Cardiac septum (tissue), 1 donor: ENCODE measurements around the gene TSHZ2. TPM values are rescaled to one million over a fixed set of nuclear protein-coding genes. Genes with fewer than 3 reads are reported as not detected.
"Not testable (repeated sequence)": the region's sequence is repeated elsewhere in the genome, so short reads cannot be mapped to it uniquely, and the experiment has no call there.

ENCODE experiments used
- DNase-seq: peaks from one replicate; pipeline ENCODE4 v3.0.0-alpha.2; 2020; ENCODE audit warnings: low spot score
- intact Hi-C: fragments of 100-400 bp; cut with DNase I; formaldehyde crosslinking; loops from one replicate; pipeline ENCODE4 v1.14.0; 2022
- total RNA-seq: library from RNA; stranded (reverse); fragmentation: NEBNext Ultra II Directional; extraction: Animal tissue kit (Norgen Biotek cat#: 25700); gene quantifications from one replicate; pipeline ENCODE4 v1.2.1, GENCODE V29; 2021
- donor health status: DM: no; HTN: no; CAD: no.

Gene TSHZ2
- total RNA-seq, 1 donor from 2014 or later, result 7.5 TPM

DNA sequence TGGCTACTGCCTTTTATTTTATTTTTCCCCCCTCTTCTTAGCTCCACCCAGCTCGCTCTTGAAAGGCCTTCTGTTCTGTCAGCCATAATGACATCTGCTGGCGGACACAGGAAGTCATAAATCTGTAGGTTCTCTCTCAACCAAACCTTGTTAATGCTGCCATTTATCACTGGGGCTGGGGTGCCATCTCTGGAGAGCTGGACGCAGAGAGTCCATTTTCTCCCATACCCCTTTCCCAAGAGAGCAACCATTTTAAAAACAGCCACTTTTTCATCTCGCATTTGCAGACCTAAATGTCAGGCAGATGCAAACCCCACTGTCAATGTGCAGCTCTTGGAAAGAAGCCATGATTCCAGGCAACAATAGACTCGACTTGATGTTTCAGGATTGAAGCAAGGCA is 13.0 kb upstream of the TSHZ2 start:
- intact Hi-C loops, result no loop called here
- DNase-seq, result no peak

DNA sequence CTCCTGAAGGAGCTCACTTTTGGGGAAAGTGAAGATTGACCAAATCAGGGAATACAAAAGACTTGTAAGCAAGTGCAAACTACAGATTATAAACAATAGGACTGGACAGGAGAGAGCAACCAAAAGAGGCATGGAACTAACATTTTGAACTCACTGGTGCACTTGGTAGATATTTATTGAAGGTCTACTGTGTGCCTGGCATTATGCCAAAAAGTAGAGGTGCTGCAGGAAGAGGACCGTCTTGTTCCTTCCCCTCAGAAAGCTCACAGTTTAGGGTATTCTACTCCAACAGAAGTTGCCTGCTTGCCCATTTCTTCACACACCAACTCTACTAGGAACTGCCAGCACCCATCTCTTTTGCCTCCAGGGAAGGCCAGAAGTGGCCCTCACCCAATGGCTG is 10.0 kb upstream of the TSHZ2 start:
- intact Hi-C loops, result no loop called here
- no peak for DNase-seq

DNA sequence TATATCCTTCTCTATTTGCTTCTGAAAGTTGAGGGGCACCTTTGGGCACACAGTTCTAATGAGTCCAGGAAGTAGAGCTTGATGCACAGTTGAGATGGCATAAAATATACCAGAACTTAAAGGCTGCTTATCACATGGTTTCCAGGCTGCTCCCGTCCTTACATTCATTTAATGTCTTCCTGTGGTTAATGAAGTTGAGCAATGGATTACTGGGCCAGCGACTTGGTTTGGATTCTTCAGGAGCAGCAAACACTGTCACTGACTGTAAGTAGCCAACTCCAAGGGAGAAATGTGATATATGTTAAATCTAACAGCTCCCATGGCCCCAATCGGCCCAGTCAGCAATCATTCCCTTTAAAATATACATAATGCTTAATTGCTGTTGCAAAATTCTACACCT is 9.0 kb upstream of the TSHZ2 start:
- intact Hi-C loops, result no loop called here
- no peak for DNase-seq

DNA sequence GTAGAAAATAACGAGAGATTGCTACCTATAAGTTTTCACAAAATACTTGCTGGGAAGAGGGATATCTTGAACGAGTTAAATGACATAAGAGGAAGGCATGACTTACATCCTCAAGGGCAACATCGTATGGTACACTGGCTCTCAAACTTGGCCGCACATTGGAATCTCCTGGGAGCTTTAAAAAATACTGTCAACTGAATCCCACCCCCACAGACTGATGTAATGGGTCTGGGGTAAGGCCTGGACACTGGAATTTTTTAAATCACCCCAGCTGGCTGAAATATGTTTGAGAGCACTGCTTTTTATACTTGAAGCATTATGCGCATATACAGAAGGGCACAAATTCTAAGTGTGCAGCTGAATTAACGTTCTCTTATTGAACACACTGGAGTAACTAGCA is 8.0 kb upstream of the TSHZ2 start:
- intact Hi-C loops, result no loop called here
- no peak for DNase-seq

DNA sequence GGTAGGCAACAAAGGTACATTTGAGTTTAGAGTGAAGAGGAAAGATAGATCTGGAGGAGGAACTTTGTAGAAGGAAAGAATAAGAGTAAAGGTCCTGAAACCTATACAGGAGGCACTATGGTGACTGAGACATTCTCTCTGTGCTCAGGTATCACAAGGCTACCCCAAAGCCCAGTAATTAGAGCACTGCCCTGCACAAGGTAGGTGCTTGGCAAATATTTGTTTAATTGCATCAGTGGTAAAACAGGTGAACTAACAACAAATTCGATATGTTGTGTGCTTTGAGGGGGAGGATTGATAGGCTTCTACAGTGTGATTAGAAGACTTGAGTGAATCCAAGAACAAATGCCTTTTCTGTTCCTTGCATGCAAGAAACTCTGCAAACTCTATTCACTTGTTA is 6.8 kb upstream of the TSHZ2 start:
- intact Hi-C loops, result no loop called here
- no peak for DNase-seq

DNA sequence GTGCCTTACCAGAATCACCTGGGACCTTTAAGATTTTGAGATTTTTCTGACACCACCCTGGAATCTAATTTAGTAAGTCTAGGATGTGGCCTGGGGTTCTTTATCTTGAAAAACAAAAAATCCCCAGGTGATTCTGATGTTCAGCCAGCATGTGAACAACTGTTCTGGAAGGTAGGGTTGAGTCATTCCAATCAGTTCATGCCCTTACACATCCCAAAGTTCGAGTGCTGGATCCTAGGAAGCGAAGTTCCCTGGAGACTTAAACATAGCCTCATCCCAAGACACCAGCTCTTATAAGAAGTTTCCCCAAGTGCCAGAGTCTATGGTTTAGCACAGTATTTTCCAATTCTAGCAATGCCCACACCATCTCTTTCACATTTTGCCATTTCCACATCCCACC is 6.3 kb upstream of the TSHZ2 start:
- intact Hi-C loops, result no loop called here
- no peak for DNase-seq

DNA sequence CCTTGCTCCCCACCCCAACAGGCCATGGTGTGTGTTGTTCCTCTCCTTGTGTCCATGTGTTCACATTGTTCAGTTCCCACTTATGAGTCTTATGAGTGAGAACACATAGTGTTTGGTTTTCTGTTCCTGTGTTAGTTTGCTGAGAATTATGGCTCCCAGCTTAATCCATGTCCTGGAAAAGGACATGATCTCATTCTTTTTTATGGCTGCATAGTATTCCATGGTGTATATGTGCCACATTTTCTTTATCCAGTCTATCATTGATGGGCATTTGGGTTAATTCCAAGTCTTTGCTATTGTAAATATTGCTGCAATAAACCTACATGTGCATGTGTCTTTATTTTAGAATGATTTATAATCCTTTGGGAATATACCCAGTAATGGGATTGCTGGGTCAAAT is 5.6 kb upstream of the TSHZ2 start:
- intact Hi-C loops, DNase-seq: not testable (repeated sequence)

DNA sequence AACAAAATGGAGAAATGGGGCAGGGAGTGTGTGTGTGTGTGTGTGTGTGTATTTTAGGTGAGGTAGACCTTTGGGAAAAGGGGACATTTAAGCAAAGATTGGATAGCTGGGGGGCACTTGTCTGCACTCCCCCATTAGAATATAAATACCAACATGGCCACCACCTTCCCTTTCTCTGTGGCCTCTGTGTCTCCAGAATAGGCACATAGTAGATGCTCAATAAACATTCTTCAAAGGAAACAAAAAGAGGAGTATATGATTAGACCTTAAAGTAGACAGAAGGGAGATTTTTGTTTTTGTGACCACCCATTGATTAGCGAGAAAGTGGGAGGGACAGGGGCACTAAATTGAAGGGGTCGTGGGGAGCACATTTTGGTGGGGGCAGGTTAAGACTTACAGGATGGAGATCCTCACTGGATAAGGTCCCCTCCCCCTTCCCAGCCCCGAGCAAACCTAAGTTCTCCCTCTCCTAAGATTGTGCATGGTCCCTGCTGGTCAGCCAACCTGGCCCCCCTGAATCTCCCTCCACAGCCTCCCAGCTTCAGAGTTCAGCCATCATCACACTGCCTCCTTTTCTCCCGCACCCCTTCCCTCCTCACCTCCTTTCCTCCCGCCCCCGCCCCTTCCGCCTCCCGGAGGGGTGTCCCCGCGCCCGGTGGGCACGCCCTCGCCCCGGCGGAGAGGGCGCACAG is 514 bp upstream of the TSHZ2 start:
- no peak for DNase-seq
- intact Hi-C loops, result loop anchor here (5.0 kb wide), 1 partner anchor 224 kb away; no protein-coding TSS in a partner anchor

DNA sequence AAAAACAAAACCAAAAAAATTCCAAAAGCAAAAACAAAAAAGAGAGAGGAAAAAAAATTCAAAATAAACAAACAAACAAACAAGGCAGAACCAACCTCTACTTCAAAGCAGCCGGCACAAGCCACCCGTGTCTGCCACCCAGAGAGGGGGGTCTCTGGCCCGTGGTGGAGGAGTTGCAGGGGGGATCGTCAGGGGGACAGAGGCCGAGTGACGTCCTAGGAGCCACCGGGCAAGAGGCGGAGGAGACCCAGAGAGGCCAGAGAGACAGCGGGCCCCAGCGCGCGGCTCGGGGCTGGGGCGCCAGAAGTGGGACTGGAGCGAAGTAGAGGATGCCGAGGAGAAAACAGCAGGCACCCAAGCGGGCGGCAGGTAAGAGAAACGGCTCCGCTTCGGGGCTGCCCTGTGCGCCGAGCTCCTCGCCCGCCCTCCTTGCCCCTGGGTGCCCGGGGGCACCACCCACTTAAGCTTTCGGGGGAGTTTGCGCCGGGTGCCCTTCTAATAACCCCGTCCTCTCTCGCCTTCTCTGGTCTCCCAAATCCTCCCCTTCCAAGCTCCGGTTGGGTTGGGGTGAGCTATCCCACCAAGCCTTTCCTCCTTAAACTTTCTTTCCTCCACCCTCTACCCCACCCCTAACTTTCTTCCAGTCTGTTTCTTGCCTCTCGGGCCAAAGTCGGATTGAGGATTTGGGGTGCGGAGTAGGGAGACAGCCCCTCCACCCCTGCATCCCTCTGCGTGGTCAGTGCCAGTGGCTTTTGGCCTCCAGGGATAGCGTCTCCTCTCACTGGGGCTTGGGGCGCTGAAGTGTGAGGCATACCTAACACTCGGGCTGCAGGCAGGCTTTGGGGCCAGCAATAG is 1.0 kb downstream of the TSHZ2 start:
- intact Hi-C loops, result loop anchor here (5.0 kb wide), 1 partner anchor 226 kb away; no protein-coding TSS in a partner anchor
- DNase-seq, result no peak

DNA sequence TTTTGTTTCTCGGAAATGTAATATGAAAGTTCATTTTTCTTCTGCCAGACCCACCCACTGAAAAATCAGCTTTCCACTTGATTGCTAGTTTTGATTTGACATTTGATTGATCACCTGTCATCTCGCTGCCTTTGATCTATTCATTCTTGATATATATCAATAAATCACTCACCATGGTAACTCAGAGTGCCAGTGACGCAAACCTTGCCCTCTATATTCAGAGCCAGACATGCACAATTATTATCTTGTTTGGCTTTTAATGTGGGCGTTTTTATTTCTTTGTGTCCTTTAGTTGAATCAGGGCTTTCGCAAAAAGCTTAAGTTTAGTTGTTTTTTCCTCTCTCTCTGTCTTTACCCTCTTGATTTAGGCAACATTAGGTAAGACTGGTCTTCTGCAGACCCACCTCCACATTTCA is 2.0 kb downstream of the TSHZ2 start:
- intact Hi-C loops, result loop anchor here (5.0 kb wide), 1 partner anchor 227 kb away; no protein-coding TSS in a partner anchor
- no peak for DNase-seq

DNA sequence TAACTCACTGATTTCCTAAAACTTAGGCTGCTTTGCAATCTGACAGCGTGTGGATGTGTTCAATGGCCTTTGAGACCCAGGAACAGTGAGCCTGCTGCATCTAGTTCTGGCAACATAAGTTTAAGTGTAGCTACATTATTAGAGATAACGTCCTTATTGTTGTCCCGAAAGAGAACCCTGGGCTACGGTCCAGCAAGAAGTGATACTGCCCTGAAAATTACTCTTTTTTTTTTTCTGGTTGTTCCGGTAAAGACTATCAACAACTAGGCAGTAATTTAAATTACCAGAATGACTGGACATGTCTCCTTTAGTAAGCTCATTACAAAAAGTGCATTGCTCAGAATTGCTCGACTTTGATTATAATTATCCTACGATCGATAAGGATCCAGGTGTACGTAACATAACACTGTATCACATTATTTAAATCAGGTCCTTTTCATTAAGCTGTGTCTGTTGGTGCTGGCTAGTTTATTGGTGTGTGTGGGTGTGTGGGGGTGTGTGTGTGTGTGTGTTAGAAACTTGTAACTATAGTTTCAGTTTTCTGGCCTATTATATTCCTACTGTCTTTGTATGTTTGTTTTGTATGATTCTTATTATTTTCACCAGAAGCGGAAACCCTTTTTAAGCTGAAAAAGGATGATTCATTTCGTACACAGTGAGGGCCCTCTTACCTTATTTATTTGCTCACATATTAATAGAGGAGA is 3.0 kb downstream of the TSHZ2 start:
- no peak for DNase-seq
- intact Hi-C loops, result no loop called here

DNA sequence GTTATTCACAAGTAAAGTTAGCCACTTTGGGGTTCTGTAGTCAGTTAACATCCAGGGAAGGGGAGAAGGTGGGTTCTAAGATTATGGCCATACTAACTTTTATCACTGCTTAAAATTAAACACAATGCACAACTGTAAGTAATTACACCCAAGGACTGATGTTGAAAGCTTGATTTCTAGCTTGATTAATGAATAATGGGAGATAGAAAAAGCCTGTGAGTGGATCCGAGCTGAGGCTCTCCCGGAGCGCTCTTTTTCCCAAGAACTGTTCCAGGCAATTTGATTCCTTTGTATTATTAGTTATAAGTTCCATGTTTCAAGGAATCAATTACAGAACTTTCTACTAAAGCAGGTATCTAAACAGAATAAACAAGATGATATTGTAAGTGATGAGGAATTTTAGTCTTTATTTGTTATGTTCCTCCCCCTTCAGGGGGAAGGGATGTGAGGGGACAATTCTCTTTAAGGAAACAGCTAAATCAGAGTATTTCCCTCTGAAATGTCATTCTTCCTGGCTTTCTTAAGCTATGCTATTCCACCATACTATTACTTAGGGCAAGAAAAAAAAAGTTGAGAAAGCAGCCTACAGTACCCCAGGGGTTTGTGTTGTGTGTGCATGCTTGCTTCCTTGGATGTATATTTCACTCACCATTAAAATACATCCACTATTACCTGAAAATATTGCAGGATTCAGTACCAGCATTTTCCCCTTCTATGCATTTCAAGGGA is 3.8 kb downstream of the TSHZ2 start:
- intact Hi-C loops, result no loop called here
- no peak for DNase-seq

DNA sequence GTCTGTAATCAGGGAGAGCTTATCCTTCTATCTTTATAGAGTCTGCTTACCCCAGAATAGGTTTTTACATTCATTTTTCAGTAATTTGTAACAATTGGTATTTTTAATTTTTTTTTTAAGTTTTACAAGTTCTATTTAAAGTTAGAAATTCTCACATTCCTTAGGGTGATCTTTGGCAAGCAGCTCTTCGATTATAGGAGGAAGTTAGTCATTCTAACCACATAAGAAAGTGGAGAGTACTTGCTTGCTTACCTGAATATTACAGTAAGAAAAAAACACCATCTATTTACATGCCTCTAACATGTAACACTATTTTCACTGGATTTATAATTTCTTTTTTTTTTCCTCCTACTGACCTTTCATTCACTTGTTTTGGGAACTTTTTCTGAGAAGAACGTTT is 6.7 kb downstream of the TSHZ2 start:
- DNase-seq, result no peak
- intact Hi-C loops, result no loop called here

DNA sequence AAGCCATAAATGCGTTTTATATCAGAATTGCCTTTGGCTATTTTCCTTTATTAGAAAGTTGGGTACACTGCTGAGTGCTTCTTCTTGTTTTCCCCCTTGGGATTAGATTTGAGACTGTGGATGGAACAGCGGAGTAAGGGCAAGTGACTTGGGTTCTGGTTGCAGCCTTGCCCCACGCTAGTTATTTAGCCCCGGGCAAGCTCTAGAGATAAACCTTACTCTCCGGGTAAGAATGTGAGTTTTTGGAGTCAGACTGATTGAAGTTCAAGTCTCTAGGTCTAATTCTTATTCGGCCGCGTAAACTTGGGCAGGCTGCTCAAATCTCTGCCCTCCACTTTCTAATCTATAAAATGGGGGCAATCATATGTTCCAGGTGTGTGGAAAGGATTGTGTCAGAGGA is 8.9 kb downstream of the TSHZ2 start:
- intact Hi-C loops, result no loop called here
- no peak for DNase-seq

DNA sequence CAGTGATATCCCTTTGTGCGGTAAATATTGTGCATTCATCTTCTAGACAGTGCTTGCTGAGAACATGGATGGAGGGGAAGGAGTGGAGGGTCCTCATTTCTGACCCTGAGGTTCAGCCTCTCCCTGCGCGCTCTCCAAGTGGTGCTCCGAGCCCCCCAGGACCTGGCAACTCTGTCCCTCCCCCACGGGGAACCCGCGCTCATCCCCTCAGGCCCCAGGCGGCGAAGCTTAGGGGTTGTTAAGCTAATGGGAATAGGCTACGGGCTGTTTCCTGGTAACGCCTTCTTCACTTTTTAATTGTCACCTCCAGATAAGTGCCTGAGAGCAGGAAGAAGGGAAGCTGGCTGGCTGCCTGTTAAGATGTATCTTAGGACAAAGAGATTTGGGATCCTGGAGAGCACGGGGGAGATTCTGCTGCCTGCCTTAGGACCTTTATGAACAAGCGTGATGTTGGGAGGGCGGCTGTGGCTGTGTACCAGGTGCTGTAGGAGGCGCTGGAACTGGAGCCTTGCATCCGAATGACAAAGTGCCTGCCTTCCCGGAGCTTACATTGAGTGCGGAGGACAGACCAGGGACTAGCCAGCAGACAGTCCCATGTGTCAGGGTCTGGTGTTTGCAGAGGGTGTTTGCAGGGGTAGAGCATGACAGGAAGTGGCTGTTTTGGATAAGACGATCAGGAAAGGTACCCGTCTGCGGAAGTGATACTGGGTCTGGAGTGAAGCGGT is 11.7 kb downstream of the TSHZ2 start:
- DNase-seq, result no peak
- intact Hi-C loops, result no loop called here

DNA sequence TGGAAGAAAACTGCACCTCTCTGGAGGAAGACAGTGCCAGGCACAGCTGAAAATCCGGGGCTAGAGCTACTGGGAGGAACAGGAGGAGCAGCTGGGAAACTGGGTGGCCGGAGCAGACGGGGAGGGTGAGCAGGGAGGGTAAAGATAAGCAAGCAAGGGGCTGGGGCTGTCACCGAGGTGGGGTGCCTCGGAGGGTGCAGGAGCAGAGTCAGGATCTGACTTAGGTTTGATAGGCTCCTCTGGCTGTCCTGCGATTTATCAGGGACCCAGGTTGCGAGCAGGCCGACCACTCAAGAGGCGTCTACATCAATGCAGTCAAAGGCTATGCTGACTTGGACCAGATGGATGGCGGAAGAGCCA is 12.3 kb downstream of the TSHZ2 start:
- no peak for DNase-seq
- intact Hi-C loops, result no loop called here

DNA sequence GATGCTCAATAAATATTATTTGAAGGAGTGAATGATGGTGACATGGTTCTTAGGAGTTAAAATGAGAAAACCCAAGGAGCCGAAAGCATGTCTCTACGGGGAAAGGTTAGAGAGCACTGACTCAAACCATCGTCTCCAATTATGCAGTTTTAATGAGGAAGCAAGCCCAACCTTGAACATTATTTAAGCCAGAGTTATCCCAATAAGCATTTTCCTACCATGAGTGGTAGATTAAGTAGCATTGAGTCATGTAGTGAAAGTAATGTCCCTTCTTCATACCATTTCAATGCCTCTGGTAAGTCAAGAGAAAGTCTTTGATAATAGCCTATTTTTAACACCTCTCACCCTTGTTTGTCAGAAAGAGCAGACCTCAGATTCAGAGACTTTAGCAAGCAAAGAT is 13.5 kb downstream of the TSHZ2 start:
- intact Hi-C loops, result no loop called here
- no peak for DNase-seq

DNA sequence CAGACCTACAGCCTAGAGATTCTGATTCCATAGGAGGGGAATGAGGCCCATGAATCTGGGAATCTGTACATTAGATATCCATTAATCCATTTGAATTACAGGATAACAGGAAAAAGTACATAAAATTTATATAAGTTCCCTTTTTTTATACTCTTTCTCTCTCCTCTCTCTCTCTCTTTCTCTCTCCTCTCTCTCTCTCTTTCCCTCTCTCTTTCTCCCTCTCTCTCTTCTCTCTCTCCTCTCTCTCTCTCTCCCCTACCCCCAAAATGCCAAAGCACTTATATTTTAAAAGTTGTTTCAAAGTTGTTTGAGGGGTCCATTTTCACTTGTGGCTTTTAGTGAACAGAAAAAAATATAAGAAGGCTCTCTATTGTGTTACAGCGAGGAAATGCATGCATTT is 15.1 kb downstream of the TSHZ2 start:
- DNase-seq, result no peak

DNA sequence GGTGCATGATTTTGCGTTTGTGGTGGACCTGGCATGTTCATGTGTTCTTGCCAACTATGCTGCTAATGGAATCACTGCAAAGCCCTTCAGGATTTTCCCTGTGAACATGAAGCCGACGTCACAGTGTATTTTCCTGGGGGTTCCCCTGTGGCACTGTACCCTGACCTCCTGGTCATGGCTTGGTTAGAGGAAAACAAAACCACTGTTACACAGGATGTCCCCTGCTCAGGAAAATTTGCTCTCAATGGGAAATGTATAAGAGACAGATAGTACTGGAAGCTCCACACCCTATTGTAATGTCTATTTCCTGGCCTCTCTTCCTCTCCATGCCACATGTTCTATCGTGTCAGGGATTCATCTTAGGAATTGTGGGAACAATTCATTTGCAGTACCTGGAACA is 19.7 kb downstream of the TSHZ2 start:
- DNase-seq, result no peak
- intact Hi-C loops, result no loop called here

More for the DNA sequence above, 15.1 kb downstream of the TSHZ2 start:
- intact Hi-C loops, result no loop called here
